Natural killer cell (primary cell): Measurements from ENCODE around the gene SPRR2D. TPM values are rescaled to one million over a fixed set of nuclear protein-coding genes. Genes with fewer than 3 reads are reported as not detected.

Source experiments
- ATAC-seq, 3 donors: fragments of 150-1000 bp in 2 of 3; fragments of 200-7000 bp in 1 of 3; cut with Tn5 transposase; 1 replicate in 1 of 3; 2 replicates in 2 of 3; pipeline ENCODE4 v1.10.0; 2021; ENCODE audit warnings: mild to moderate bottlenecking in 2 of 3, moderate library complexity in 2 of 3
- DNase-seq, 2 donors: peaks; one replicate each; pipeline versions ENCODE4 v3.0.0 to v3.0.0-alpha.2; 2013 to 2021; ENCODE audit warnings: mixed read lengths in 1 of 2
- H3K27ac ChIP-seq: one replicate; pipeline ENCODE4 v1.5.1; 2013; ENCODE audit warnings: mild to moderate bottlenecking, low read length
- H3K27me3 ChIP-seq: one replicate; pipeline ENCODE4 v1.6.1; 2013; ENCODE audit warnings: low read length; ENCODE audit not compliant: control insufficient read depth, insufficient read depth
- H3K36me3 ChIP-seq: one replicate; pipeline ENCODE4 v1.6.1; 2013; ENCODE audit warnings: low read length; ENCODE audit not compliant: control insufficient read depth, insufficient read depth
- H3K4me1 ChIP-seq: one replicate; pipeline ENCODE4 v1.6.1; 2013; ENCODE audit warnings: low read length; ENCODE audit not compliant: control insufficient read depth, insufficient read depth
- H3K4me3 ChIP-seq: one replicate; pipeline ENCODE4 v1.5.1; 2013; ENCODE audit warnings: low read length
- H3K9me3 ChIP-seq: one replicate; pipeline ENCODE4 v1.6.1; 2013; ENCODE audit warnings: low read length; ENCODE audit not compliant: control insufficient read depth, insufficient read depth
- H3K27ac Mint-ChIP-seq, 2 donors: one replicate each; pipeline ENCODE4 v1.8.0; 2022; ENCODE audit warnings: mild to moderate bottlenecking in 2 of 2, mixed read lengths in 2 of 2, moderate library complexity in 1 of 2
- H3K27me3 Mint-ChIP-seq, 2 donors: one replicate each; pipeline ENCODE4 v1.8.0; 2022; ENCODE audit warnings: low read depth in 2 of 2, mixed read lengths in 2 of 2
- H3K36me3 Mint-ChIP-seq: one replicate; pipeline ENCODE4 v1.8.0; 2022; ENCODE audit warnings: mixed read lengths
- H3K4me1 Mint-ChIP-seq, 2 donors: one replicate each; pipeline ENCODE4 v1.8.0; 2022; ENCODE audit warnings: mixed read lengths in 2 of 2
- H3K4me3 Mint-ChIP-seq: one replicate; pipeline ENCODE4 v1.8.0; 2022; ENCODE audit warnings: mild to moderate bottlenecking, moderate library complexity, mixed read lengths
- H3K9me3 Mint-ChIP-seq, 2 donors: one replicate each; pipeline ENCODE4 v1.8.0; 2022; ENCODE audit warnings: mixed read lengths in 2 of 2
- CTCF ChIP-seq: fragments of 200-600 bp; IDR thresholded peaks from one replicate; pipeline ENCODE4 v1.8.0; 2022; ENCODE audit warnings: antibody characterized with exemption
- WGBS: methylation state at CpG from one replicate; pipeline ENCODE4 v1.1.7; 2013; ENCODE audit warnings: missing lambda C conversion rate; ENCODE audit not compliant: insufficient coverage; 5-methylcytosine and 5-hydroxymethylcytosine counted together
- intact Hi-C: fragments of 100-400 bp; cut with micrococcal nuclease; formaldehyde crosslinking; loops from one replicate; pipeline ENCODE4 v1.14.2; 2022
- total RNA-seq, 4 donors: library from RNA; stranded (reverse); fragments of 120-200 nt in 1 of 4; gene quantifications; one replicate each; pipeline versions ENCODE4 v1.2.3 to v1.2.4, GENCODE V29; 2013 to 2022

The SPRR2D gene
- total RNA-seq, 3 donors from 2014 or later (not counting 1 experiment from before 2014, with no cell fraction given) = not detected

GRCh38 chr1:153030895-153031294 is 10.0 kb downstream of the SPRR2D start, which contains the start of gene SPRR1B:
SPRR1B (plus strand) TSS chr1:153031203; CDS start chr1:153032346, 1,143 bp downstream.
- ATAC-seq = no peak
- intact Hi-C loops = no loop called here
- Mint-ChIP-seq H3K4me3 (no peak within 1 kb of the TSS), H3K9me3 (no peaks in the 10 kb centered on the region), H3K4me1 (no peaks in the 10 kb centered on the region), H3K27ac (no peak within 1 kb of the TSS), H3K36me3 (no peaks in the 10 kb centered on the region), H3K27me3 (peaks cover 18 to 34% of the 10 kb centered on the region in 2 donors)
- TF ChIP-seq CTCF = no peak
- H3K27ac ChIP-seq = no peak within 1 kb of the TSS
- no peaks in the 10 kb centered on the region for H3K9me3 ChIP-seq
- DNase-seq = no peak
- H3K27me3 ChIP-seq = no peaks in the 10 kb centered on the region
- no peaks in the 10 kb centered on the region for H3K36me3 ChIP-seq
- no peak within 1 kb of the TSS for H3K4me3 ChIP-seq
- H3K4me1 ChIP-seq = no peaks in the 10 kb centered on the region

GRCh38 chr1:153028766-153029165 is 12.2 kb downstream of the SPRR2D start:
- Mint-ChIP-seq H3K27ac (no peak overlapping the region), H3K27me3 (peaks cover 15 to 24% of the 10 kb centered on the region in 2 donors), H3K36me3 (no peaks in the 10 kb centered on the region), H3K9me3 (no peaks in the 10 kb centered on the region), H3K4me1 (no peaks in the 10 kb centered on the region), H3K4me3 (no peak overlapping the region)
- Histone ChIP-seq H3K36me3 (no peaks in the 10 kb centered on the region), H3K9me3 (no peaks in the 10 kb centered on the region), H3K27me3 (no peaks in the 10 kb centered on the region), H3K4me3 (no peak overlapping the region), H3K4me1 (no peaks in the 10 kb centered on the region), H3K27ac (no peak overlapping the region)
- 88% methylated on average over 1 of the region's 1 CpG for WGBS
- intact Hi-C loops = no loop called here
- DNase-seq (no peak), ATAC-seq (no peak)
- no peak for TF ChIP-seq CTCF

- H3K4me3 ChIP-seq = no peak overlapping the region
- no peak overlapping the region for H3K27ac ChIP-seq
- H3K36me3 Mint-ChIP-seq = no peaks in the 10 kb centered on the region
- no peaks in the 10 kb centered on the region for H3K9me3 ChIP-seq
- H3K36me3 ChIP-seq = no peaks in the 10 kb centered on the region
- 63% methylated on average over 1 of the region's 1 CpG for WGBS
- H3K27me3 Mint-ChIP-seq = peaks cover 14 to 34% of the 10 kb centered on the region in 2 donors
- H3K4me1 Mint-ChIP-seq = no peaks in the 10 kb centered on the region
- H3K4me3 Mint-ChIP-seq = no peak overlapping the region
- no peaks in the 10 kb centered on the region for H3K9me3 Mint-ChIP-seq
- intact Hi-C loops = no loop called here
- TF ChIP-seq CTCF = no peak
- no peak overlapping the region for H3K27ac Mint-ChIP-seq
- DNase-seq = no peak
- H3K4me1 ChIP-seq = no peaks in the 10 kb centered on the region
- no peak for ATAC-seq
- H3K27me3 ChIP-seq = no peaks in the 10 kb centered on the region
These were observed 15.1 kb downstream of the SPRR2D start for GRCh38 chr1:153025797-153026196.

- 80% methylated on average over 1 of the region's 1 CpG for WGBS
- no peak for TF ChIP-seq CTCF
- intact Hi-C loops = no loop called here
These were observed 16.5 kb downstream of the SPRR2D start for GRCh38 chr1:153024413-153024812.

More at GRCh38 chr1:153024413-153024812, 16.5 kb downstream of the SPRR2D start:
- H3K9me3 Mint-ChIP-seq = no peaks in the 10 kb centered on the region
- H3K27ac Mint-ChIP-seq = no peak overlapping the region
- DNase-seq = no peak
- H3K4me3 ChIP-seq = no peak overlapping the region
- no peaks in the 10 kb centered on the region for H3K36me3 Mint-ChIP-seq
- H3K27ac ChIP-seq = no peak overlapping the region
- no peaks in the 10 kb centered on the region for H3K27me3 ChIP-seq
- H3K4me1 ChIP-seq = no peaks in the 10 kb centered on the region
- H3K36me3 ChIP-seq = no peaks in the 10 kb centered on the region
- H3K27me3 Mint-ChIP-seq = peaks cover 15 to 38% of the 10 kb centered on the region in 2 donors
- H3K4me3 Mint-ChIP-seq = no peak overlapping the region
- no peaks in the 10 kb centered on the region for H3K4me1 Mint-ChIP-seq
- no peak for ATAC-seq
- no peaks in the 10 kb centered on the region for H3K9me3 ChIP-seq
